GM03348 (cell line): ENCODE results near the gene SRGAP2C.
"Not testable (repeated sequence)": the region's sequence is repeated elsewhere in the genome, so short reads cannot be mapped to it uniquely, and the experiment has no call there.

Source experiments
- DNase-seq: peaks from one replicate; pipeline ENCODE4 v3.0.0; 2012; ENCODE audit warnings: low spot score

The SRGAP2C gene

GRCh38 chr1:121227544-121228330 is 43.0 kb downstream of the SRGAP2C start:
- not testable (repeated sequence) for DNase-seq

DNA sequence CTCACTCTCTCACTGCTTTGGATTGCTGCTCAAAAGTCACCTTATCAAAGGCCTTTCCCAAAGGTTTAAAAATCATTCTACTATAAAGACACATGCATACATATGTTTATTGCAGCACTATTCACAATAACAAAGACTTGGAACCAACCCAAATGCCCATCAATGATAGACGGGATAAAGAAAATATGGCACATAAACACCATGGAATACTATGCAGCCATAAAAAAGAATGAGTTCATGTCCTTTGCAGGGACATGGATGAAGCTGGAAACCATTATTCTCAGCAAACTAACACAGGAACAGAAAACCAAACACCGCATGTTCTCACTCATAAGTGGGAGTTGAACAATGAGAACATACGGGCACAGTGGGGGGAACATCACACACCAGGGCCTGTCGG is 45.9 kb downstream of the SRGAP2C start:
- DNase-seq, result not testable (repeated sequence)

GRCh38 chr1:121232445-121233125 is 47.8 kb downstream of the SRGAP2C start:
- DNase-seq, result not testable (repeated sequence)

- DNase-seq, result not testable (repeated sequence)
Measured at GRCh38 chr1:121234090-121234759, 49.5 kb downstream of the SRGAP2C start.

DNA sequence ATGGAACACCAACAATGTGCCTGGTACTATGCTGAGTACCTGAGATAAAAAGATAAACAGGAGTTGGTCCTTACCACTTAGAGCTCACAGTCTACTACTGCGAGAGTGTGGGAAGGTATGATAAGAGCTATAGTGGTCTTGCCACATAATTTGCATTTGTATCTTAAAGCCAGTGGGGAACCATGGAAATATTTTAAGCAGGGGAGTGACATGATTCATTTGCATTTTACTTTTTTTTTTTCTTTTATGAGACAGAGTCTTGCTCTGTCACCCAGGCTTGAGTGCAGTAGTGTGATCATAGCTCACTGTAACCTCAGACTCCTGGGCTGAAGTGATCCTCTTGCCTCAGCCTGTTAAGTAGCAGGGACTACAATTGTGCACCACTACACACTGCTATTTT is 53.6 kb downstream of the SRGAP2C start:
- not testable (repeated sequence) for DNase-seq

DNA sequence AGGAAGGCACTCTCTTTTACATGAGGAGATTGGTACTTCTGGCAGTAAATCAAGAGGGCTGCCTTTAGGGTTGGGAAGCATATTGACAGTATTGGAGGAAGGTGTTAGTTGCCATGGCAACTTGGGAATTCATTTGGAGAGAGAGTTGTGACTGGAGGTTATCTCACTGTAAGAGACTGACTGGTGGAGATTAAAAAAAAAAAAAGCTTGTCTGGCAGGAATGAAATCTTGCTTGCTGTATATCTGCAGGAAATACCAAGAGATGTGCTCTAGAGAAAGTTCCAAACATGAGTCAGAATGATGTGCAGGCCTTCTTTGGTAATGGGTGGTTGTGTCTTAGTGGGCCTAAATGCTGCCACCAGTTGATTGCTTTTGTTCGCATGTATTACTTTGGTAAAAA is 59.1 kb downstream of the SRGAP2C start:
- DNase-seq, result not testable (repeated sequence)

- DNase-seq, result not testable (repeated sequence)
Measured at GRCh38 chr1:121246399-121246798, 61.6 kb downstream of the SRGAP2C start.

DNA sequence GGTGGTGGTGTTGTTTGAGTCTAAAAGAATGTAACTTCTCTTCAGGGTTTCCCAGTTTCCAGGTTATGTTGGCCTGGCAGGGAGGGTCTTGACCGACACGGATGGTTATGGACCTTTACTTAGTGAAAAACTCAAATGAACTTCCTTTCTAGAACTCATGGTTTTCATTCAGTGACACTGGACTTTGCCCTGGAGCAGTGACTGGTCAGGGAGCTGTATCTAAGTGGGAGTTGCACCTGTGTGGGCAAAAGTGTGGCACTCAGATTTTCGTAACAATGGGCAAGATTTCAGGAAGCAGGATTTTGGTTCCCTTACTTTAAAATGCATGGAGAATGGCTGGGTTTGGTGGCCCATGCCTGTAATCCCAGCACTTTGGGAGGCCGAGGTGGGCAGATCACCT is 67.9 kb downstream of the SRGAP2C start:
- DNase-seq, result not testable (repeated sequence)

DNA sequence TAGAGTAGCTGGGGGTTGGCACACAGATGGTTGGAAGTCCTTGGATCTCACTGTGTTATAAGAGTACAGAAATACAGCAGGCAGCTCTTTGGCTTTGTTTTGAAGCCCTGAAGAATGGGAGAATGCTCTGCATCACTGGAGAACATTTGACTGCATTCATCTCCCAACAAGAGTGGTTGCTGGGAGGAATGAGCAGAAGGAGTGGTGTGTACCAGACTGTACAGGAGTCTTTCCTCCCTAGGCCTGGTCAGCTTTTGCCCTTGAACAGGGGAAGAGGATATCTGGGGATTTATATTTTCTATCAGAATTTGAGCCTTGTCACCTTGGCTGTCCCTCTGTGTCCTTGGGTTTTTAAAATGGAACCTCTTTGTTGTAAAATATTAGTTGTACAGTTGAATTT is 69.8 kb downstream of the SRGAP2C start:
- not testable (repeated sequence) for DNase-seq

GRCh38 chr1:121257632-121258031 is 72.9 kb downstream of the SRGAP2C start:
- not testable (repeated sequence) for DNase-seq

DNA sequence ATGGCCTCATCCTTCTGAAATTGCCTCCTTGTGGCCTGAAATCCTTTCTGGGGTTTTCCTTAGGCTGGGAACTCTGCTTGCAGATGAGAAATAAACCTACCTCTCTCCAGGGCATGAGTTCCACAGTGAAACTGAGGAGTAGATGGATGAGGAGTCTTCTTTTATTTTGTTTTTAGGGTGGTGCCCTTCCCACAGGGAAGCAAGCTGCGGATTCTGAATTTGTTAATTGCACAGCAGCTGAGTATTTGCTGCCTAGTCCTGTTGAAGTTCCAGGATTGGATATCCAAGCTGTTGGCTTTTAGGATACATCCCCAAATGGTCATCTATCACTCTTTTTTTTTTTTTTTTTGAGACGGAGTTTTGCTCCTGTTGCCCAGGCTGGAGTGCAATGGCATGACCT is 73.4 kb downstream of the SRGAP2C start:
- DNase-seq, result not testable (repeated sequence)

DNA sequence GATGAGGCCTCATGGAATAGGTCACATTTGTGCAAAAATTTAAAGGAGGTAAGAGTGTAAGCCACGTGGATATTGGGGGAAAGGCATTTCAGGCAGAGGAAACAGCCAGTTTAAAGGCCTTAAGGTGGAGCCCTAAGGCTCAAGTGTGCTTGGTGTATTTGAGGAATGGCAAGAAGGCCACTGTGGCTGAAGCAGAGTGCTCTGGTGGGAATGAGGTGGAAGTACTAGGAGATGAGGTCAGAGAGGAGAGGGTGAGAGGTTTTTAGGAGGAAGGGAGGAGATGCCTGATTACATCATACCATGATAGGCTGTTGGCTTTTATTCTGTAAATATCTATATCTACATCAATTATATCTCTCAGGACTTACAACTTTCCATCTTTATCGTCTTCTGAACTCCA is 75.4 kb downstream of the SRGAP2C start:
- not testable (repeated sequence) for DNase-seq

DNA sequence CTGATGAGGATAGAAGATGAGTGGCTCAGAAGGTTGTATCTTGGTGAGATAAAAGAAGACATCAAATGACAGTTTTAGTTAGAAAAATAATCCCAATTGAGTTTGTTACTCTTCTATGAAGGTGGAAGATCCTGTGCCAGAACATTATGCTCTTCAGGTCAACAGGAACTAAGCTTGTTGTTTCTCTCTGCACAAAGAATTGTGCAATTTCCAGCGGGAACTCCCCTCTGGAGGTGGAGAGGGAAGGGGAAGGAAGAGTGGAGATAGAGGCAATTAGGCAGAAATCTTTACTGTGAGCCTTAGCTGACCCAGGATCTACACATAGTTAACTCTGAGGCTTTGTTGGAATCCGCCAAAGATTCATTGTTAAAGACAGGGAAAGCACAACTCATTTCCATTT is 77.4 kb downstream of the SRGAP2C start:
- DNase-seq, result not testable (repeated sequence)

- not testable (repeated sequence) for DNase-seq
Measured at GRCh38 chr1:121263789-121264244, 79.0 kb downstream of the SRGAP2C start.

GRCh38 chr1:121267072-121267471 is 82.3 kb downstream of the SRGAP2C start:
- not testable (repeated sequence) for DNase-seq

- not testable (repeated sequence) for DNase-seq
Measured at GRCh38 chr1:121269309-121269708, 84.5 kb downstream of the SRGAP2C start.

- not testable (repeated sequence) for DNase-seq
Measured at GRCh38 chr1:121269973-121270372, 85.2 kb downstream of the SRGAP2C start.

DNA sequence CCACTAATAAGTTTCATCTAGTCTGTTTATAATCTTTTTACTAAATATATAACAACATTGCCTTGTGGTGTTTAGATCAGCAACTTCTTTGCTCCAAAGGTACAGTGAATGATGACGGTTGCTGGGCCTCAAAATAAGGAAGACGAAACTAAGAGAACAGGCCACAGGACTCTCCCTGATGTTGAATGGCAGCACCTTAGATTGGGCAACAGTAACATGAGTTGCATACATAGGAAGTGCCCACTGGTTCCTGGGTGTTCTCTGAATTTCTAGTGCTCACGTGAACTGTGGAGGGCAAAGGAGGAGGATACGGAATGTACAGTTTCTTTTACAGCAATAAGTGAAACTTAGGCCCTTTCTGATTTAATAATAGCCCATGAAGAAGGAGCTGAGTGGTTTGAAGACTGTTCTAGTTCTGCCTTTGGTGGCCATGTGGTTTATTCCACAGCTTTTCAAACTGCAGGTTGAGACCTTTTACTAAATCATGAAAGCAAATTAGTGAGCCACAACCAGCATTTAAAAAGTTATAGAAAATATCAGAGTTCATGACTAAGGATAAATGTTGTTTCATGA is 86.5 kb downstream of the SRGAP2C start:
- not testable (repeated sequence) for DNase-seq

GRCh38 chr1:121275435-121275834 is 90.7 kb downstream of the SRGAP2C start:
- DNase-seq, result not testable (repeated sequence)

- not testable (repeated sequence) for DNase-seq
Measured at GRCh38 chr1:121278202-121278601, 93.4 kb downstream of the SRGAP2C start.

DNA sequence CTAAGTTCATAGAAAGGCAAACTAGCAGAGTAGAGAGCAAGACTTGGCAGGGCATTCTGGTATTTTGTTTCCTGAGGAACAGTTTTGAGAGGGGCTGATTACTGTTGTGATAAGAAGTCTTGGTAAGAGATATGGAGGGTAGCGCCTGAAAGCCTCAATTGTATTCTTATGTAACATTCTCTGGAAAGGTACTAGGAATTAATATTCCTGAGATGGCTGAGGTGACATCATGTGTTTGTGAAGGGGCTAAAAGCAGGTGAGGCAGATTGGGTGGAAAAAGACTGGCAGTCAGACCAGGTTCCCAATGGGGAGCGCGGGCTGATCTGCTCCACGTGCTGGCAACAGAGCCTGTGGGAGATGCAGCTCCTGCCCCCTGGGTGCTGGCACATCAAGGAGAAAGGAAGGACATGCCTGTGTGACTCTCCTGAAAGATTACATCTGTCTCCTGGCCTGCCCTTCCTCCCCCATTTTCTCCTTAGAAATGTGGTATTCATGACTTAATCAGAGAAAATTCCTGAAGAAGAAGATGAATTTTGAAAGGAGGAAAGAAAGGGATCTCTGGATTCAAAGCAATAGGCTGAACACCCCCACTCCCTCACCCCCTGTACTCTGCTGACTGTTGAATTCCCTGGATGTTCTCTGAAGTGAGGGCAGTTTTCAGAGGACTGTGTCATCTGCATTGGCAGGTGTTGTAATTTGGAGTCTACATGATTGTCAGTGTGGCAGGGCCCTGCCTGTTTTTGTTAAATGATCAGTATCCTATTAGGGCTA is 94.2 kb downstream of the SRGAP2C start:
- DNase-seq, result not testable (repeated sequence)
